ENCODE data around the gene CD300LF.

- TF ChIP-seq CTCF (IDR thresholded peaks at IDR 0.05 in 8 of 11, conservative IDR thresholded peaks at IDR 0.05 in 3 of 11) (no peak), POLR2A (IDR thresholded peaks at IDR 0.05) (no peak), POLR2AphosphoS5 (IDR thresholded peaks at IDR 0.05) (no peak)
These were observed 20.8 kb upstream of the CD300LF start for GRCh38 chr17:74733365-74734122.
